Measurements from ENCODE around the gene FGGY. TPM values are rescaled to one million over a fixed set of nuclear protein-coding genes. Genes with fewer than 3 reads are reported as not detected.

Gene FGGY
- total RNA-seq, 4 donors from 2014 or later = 20.6 to 138 (median 32.8) TPM

DNA sequence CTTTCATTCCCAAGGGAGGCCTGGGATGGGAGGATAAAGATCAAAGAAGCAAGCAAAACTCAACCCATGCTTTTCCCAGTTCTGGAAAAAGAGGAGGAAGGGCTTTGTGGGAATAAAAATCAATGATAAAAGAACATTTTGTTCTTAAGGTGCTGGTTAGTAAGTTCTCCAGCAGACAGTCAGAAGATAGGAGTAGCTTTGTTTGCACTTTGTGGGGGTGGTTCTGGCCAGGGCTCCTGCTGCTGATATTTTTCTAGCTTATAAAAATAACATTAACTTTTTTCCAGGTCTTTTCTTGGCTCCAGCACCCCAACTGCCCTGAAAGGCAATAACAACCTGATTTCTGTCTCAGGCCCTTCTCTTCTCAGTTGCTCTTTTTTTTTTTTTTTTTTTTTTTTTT is 220.0 kb downstream of the FGGY start:
- Histone ChIP-seq H3K4me1 (peaks cover 11 to 19% of the 10 kb centered on the region in 2 donors), H3K36me3 (no peaks in the 10 kb centered on the region), H3K9me3 (no peaks in the 10 kb centered on the region), H3K27me3 (no peaks in the 10 kb centered on the region), H3K4me3 (no peak overlapping the region), H3K27ac (peak overlapping the region; percentile 77 to 85)
- intact Hi-C loops (cut with DNase I; ENCODE audit: low total_unique reads) = no loop called here
- TF ChIP-seq POLR2A (IDR thresholded peaks at IDR 0.05) = no peak
- TF ChIP-seq, protein P1, sequence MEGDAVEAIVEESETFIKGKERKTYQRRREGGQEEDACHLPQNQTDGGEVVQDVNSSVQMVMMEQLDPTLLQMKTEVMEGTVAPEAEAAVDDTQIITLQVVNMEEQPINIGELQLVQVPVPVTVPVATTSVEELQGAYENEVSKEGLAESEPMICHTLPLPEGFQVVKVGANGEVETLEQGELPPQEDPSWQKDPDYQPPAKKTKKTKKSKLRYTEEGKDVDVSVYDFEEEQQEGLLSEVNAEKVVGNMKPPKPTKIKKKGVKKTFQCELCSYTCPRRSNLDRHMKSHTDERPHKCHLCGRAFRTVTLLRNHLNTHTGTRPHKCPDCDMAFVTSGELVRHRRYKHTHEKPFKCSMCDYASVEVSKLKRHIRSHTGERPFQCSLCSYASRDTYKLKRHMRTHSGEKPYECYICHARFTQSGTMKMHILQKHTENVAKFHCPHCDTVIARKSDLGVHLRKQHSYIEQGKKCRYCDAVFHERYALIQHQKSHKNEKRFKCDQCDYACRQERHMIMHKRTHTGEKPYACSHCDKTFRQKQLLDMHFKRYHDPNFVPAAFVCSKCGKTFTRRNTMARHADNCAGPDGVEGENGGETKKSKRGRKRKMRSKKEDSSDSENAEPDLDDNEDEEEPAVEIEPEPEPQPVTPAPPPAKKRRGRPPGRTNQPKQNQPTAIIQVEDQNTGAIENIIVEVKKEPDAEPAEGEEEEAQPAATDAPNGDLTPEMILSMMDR (IDR thresholded peaks at IDR 0.05) = no peak
- DNase-seq = peak; percentile 80 to 87

DNA sequence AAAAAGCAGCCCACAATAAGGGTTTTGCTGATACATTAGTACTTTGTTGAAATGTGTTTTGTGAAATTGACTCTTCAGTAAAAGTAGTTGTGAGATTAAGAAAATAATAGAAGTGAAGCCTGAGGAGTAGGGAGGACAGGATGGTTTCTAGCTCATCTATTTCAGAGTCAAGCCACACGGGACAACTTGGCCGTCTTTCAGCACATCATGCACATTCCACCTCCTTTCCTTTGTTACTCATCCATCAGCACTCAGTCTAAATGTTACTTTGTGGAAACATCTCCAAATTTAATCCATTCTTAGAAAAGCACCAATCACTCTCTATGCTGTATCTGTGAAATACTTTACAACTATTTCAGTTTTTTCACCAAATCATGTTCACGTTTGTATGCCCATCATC is 223.3 kb downstream of the FGGY start:
- Histone ChIP-seq H3K36me3 (no peaks in the 10 kb centered on the region), H3K27me3 (no peaks in the 10 kb centered on the region), H3K4me3 (no peak overlapping the region), H3K9me3 (no peaks in the 10 kb centered on the region), H3K27ac (peak overlapping the region; percentile 70 to 79), H3K4me1 (peaks cover 11 to 19% of the 10 kb centered on the region in 2 donors)
- TF ChIP-seq, protein P1 (IDR thresholded peaks at IDR 0.05) = no peak
- TF ChIP-seq POLR2A (IDR thresholded peaks at IDR 0.05) = no peak
- DNase-seq = peak; percentile 78
- intact Hi-C loops (cut with DNase I; ENCODE audit: low total_unique reads) = no loop called here

DNA sequence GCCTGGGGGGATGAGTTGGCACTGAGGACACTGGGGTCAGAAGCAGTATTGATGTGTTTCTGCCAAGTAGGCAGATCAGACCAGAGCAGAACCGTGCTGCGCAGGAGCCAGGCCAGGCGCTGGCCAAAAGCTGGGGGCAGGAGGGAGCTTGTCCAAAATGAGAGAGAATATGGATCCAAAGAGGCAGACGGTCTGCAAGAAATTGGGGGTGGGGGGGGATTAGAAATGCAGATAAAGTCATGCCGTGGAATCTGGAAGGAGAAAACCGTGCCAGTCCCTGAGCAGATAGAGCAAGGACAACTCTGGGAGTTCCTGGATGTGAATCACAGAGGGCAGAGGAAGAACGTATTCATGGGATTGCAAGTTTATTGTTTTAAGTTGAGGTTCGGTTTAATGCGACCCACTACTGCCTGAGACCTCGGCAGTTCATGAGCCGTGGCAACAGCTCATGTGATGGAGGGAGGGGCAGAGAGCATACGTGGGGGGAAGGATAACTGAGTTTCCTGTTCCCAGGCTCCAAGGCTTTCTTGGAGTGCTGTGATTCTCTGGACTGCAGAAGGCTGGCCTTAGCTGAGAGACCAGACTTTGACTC is 224.0 kb downstream of the FGGY start:
- Histone ChIP-seq H3K27me3 (no peaks in the 10 kb centered on the region), H3K4me1 (peaks cover 11 to 19% of the 10 kb centered on the region in 2 donors), H3K36me3 (no peaks in the 10 kb centered on the region), H3K9me3 (no peaks in the 10 kb centered on the region), H3K27ac (peak overlapping the region; percentile 70 to 79), H3K4me3 (no peak overlapping the region)
- peak; percentile 71 for DNase-seq
- intact Hi-C loops (cut with DNase I; ENCODE audit: low total_unique reads) = no loop called here
- no peak for TF ChIP-seq POLR2A (IDR thresholded peaks at IDR 0.05)
- TF ChIP-seq, protein P1 (IDR thresholded peaks at IDR 0.05) = no peak

DNA sequence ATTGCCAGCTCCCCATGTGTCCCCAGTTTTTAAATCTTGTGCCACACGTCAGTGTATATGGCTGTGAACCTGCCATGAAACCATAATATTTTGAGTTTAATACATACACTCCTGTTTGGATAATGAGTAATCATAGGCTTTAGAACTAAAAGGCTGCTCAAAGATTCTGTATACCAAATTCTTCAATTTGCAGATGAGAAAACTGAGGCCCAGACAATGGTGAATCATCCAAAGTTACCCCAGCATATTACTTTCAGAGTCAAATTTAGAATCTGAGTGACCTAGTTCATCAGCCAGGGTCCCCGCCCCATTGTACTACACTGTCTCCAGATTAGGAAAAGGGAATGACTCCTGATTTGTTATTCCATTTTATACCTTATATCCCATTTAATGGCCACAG is 224.6 kb downstream of the FGGY start:
- Histone ChIP-seq H3K36me3 (no peaks in the 10 kb centered on the region), H3K27ac (peak overlapping the region; percentile 70 to 79), H3K4me1 (peaks cover 11 to 16% of the 10 kb centered on the region in 2 donors), H3K9me3 (no peaks in the 10 kb centered on the region), H3K4me3 (no peak overlapping the region), H3K27me3 (no peaks in the 10 kb centered on the region)
- TF ChIP-seq POLR2A (IDR thresholded peaks at IDR 0.05) = no peak
- TF ChIP-seq, protein P1 (IDR thresholded peaks at IDR 0.05) = no peak
- intact Hi-C loops (cut with DNase I; ENCODE audit: low total_unique reads) = no loop called here
- DNase-seq = no peak

DNA sequence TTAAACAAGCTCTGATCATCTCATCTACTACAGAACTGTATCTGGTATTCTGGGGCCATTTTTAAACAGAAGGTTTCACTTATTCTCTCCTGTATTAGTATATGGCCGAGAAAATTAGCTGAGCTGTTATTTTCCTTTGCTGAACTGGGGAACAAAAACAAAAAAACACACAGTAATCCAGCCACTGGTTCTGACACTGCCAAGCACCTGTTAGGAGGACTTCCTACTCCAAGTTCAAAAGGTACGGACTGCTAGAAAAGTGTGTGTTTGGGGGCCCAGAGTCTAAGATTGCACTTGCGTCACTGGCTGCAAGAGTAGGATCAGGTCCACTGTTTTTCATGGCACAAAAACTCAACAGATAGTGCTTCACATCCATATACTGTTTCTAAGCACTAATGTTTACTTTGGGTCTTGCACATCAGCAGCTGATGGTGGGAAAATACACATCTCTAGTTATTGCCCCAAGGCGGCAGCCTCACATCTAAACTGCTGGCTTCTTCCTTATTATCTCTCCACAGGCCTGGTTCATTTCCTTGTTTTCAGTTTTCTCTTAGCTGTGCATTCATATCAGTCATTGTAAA is 226.1 kb downstream of the FGGY start:
- intact Hi-C loops (cut with DNase I; ENCODE audit: low total_unique reads) = no loop called here
- H3K4me1 ChIP-seq = peaks cover 8 to 16% of the 10 kb centered on the region in 2 donors
- no peak for DNase-seq
- H3K4me3 ChIP-seq = no peak overlapping the region
- no peaks in the 10 kb centered on the region for H3K9me3 ChIP-seq
- H3K27me3 ChIP-seq = no peaks in the 10 kb centered on the region
- no peaks in the 10 kb centered on the region for H3K36me3 ChIP-seq
- no peak overlapping the region for H3K27ac ChIP-seq
- TF ChIP-seq, protein P1 (IDR thresholded peaks at IDR 0.05) = no peak
- TF ChIP-seq POLR2A (IDR thresholded peaks at IDR 0.05) = no peak

All from uterus (tissue), 4 donors.